Skin of body (tissue), 2 donors: ENCODE results near the gene GLDN. TPM values are rescaled to one million over a fixed set of nuclear protein-coding genes. Genes with fewer than 3 reads are reported as not detected.

Experiments used
- DNase-seq: peaks from one replicate; lab custom pipeline; 2025; lab: John Stamatoyannopoulos, UW
- total RNA-seq: library from RNA; depleted of rRNA; stranded (reverse); fragments of >200 nt; gene quantifications from one replicate; pipeline ENCODE4 v1.2.3, GENCODE V29; 2014

The GLDN gene
- 14.4 TPM for total RNA-seq

DNA sequence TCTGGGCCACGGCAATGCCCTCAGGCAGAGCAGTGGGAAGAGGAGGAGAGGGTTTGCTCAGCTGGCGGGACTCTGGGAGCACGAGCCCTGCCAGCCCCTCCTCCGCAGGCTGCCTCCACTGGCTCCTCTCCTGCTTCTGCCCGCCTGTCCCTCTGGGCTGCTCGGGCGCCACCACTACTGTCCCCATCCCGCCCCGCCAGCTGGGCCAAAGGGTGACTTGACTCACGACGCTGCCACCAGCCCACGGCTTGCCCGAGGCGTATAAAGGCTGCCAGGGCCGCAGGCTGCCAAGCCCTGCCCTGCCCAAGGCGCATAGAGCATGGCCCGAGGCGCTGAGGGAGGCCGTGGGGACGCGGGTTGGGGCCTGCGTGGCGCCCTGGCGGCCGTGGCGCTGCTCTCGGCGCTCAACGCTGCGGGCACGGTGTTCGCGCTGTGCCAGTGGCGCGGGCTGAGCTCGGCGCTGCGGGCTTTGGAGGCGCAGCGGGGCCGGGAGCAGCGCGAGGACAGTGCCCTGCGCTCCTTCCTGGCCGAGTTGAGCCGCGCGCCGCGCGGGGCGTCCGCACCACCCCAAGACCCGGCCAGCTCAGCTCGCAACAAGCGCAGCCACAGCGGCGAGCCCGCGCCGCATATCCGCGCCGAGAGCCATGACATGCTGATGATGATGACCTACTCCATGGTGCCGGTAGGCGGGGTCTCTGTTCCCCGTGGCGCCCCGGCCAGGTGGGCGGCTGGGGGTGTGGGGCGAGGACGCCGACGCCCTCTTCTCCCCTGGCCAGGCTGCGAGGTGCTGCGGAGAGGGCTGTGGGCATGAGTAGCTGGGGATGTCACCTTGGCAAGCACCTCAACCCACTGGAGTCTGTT, at the start of gene GLDN:
GLDN (plus strand) TSS at position 290 of the 861 bp plus-strand sequence; CDS start at position 320, 30 bp downstream.
- no peak for DNase-seq

DNA sequence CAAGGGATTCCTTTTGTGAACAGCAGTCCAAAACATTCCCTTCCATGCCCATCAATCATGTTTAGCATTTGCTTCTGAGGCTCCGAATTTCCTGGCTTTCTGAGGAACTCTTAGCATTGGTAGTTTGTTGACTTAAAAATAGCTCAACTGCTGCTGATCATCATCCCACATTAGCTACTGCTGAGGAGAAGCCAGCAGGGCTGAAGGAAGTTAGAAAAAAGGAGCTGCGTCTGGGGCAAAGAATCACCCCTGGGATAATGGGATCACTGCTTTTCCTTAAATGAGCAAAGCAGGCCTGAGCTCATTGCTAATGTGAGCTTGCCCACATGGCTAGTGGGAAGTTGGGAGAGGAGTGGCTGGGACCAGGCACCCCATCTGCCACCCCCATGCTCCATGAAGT, 42.8 kb upstream of the GLDN start:
- peak; percentile 46 for DNase-seq

DNA sequence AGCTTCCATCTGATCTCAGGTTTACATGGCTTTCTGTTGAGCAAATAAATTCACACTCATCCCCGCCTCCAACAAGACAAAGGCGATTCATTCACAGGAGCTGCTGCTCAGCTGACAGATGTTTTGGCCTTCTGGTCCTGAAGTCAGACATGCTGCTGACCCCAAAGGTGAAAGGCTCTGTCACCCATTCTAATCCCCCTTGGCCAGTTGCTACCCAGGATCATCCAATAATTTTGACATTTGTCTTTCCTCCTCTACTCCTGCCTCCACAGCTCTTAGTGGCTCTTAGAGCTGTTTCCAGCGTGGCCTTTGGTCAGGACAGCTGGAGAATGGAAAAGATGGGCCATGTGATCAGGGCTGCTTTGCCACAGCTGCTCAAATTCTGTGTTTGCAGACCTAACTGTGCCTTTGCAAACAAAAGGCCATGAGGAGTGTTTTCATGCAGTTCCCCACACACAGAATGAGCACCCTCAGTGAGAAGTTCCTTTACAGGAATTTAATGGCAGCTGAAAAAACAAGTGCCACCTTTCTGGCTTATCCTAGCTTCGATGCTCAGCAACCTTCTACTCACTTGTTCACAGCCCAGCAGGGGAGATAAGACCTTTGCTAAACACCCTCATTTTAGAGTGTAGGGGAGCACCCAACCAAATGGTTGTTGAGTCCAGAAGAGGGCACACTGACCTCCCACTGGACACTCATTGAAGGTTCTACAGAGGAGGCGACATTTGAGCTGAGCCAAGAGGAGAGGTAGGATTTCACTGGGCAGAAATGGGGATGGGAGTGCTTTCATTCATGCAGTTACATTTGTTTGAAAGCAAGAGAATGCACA, 42.1 kb upstream of the GLDN start:
- no peak for DNase-seq

DNA sequence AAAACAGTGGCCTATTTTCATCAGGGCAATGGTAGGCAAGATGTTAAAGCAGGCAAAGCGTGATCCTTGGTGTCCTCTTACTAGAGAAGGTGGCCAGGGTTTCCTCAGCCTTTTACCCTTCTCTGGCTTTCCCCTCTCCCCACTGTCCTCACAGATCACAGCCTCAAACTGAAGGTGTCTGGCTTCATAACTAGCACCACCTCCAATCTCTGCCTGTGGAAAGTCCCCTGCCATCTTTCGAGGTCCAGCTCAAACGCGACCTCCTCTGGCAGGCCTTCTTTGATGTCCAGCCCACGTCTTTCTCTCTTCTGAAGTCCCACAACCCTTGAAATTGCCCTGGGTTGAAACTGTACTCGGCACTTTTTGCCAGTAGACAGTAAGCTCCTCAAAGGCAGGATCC, 39.0 kb upstream of the GLDN start:
- no peak for DNase-seq

DNA sequence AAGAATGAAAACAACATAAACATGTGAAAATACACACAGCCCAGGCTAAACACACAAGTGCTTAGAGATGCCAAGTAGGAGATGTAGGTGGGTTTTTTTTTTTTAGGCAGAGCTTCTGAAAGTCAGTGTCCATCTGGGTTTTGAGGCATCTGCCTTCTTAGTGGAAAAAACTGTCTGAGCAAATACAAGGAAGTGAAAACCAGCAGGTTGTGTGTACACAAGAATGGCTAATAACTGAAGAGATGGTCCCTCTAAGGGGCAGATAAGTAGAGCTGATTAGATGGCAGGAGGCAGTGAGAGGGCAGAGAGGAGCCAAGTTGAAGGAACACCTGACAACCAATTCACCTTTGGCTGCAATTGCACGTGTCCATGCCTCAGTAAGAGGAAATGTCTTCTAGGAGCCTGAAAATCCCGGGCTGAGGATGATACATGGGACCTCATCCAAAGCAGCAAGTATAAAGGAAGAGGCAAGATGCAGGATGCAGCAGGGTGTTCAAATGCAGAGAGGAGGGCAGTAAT, 37.9 kb upstream of the GLDN start:
- DNase-seq = no peak

DNA sequence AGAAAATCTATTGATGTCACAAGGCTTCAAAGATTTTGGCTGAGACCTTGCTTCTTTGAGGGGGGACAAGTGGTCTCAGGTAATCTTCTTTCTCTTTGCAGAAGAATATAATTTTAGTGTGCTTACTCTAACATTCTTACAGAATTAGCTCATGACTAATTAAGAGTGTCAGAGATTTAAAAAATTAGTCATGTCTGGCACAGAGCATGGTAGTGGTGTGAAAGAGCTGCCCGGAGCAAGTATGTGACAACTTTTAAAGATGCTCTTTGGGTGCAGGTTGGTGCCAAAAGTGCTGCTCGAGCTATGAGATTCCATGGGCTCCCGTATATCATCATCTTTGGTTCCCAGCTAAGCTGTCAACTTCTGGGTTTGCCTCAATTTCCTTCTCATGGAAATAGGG, 34.1 kb upstream of the GLDN start:
- no peak for DNase-seq

DNA sequence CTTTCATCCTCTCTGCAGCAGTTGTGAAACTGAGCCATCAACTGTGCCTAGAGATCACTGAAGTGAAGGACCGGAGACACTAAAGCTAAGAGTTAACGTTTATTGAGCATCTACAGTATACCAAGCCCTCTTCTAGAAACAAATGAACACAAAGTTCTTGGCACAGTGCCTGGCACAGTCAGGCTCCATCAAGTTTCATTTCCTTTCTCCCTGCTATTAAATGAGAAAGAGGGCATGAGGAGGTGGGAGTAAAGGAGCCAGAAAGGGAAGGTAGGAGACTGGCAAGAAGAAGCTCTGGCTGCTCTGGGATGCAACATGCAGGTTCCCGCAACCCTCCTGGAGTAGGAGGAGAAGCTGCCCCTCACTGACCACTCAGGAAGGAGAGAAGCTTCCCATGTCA, 33.6 kb upstream of the GLDN start:
- no peak for DNase-seq

DNA sequence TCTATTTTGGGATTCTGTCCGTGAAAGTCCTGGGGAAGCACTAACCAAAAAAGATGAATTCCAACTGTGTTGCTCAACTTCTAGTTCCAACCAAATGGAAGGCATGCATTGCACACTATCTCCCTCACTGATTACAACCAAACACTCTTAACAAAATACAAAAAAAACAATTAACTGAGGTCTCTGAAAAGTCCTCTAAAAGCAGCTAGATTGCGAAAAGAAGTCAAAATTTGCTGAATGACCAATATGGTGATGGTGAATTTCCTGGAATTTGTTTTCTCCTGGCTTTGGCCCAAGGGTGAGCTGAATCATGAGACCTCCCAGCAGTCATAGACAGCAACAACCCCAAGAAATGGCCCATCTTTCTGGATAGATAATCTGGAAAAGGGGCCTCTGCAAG, 31.4 kb upstream of the GLDN start:
- DNase-seq = no peak

DNA sequence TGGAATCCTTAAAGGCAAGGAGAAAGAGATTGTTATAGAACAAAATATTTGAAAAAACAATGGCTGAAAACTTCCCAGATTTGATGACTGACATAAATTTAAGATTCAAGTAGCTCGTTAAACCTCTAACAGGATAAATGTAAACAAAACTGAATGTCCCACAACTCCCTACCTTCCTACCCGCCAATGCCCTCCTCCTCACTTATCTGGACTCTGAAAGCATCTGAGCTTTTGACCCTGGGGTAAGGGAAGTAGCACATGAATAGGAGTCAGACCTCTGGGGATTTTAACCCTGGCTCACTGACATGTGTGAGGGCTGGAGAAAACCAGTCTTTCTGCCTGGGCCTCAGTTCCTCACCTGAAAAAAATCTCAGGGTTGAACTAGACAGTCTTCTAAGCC, 29.9 kb upstream of the GLDN start:
- DNase-seq = no peak

DNA sequence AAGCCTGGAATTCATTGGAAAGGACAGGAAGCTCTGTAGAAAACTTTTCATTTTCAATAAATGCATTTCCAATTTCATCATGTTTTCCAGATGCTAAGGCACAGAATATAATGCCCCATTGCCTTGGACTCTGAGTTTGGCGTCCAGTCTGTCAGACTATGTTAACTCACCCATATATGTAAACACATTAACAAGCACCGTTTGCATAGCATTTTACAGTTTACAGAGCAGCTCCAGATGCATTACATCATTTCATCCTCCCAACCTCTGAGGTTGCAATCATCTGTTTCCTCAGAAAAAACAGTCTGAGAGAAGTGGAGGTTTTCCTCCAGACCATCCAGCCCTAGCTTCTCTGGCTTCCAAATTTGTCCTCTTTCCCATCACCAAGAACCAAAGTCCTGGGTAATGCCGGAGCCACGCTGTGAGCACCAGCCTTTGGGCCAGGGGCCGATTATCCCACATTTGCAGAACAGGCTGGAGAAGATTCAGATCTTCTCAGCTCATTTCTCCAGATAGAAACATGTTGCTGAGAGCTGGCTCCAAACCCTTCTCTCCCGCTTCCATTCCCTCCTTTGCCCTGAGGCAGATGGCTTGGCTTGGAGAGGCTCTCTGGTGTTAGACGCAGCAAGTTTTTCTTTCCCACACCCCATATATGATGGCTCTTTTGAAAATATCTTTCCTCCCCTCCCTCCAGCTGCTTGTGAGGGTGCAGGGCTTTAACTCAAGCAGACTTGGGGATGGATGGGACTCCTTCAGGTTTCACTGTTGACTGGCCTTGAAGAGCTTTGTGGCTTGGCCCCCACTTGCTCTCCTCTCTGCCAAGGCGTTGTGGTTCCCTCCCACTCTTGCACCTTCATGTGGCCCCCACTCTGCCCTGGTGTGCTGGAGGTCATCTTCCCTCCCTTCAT, 29.0 kb upstream of the GLDN start:
- peak; percentile 47 for DNase-seq

DNA sequence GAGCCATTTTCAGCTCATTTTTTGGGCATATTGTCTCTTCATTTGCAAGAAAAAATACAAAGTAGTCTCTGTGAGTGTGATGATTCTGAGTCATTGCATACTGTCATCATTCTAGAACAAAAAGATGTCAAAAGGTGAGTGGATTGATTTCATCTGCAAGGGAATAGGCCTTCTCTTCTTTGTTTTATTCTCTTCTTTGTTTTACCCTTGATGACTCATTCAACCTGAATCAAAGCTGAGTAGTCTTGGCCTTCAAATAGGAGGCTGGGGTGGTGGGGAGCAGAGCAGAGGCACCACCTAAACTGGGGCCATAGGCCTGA, 28.4 kb upstream of the GLDN start:
- no peak for DNase-seq

DNA sequence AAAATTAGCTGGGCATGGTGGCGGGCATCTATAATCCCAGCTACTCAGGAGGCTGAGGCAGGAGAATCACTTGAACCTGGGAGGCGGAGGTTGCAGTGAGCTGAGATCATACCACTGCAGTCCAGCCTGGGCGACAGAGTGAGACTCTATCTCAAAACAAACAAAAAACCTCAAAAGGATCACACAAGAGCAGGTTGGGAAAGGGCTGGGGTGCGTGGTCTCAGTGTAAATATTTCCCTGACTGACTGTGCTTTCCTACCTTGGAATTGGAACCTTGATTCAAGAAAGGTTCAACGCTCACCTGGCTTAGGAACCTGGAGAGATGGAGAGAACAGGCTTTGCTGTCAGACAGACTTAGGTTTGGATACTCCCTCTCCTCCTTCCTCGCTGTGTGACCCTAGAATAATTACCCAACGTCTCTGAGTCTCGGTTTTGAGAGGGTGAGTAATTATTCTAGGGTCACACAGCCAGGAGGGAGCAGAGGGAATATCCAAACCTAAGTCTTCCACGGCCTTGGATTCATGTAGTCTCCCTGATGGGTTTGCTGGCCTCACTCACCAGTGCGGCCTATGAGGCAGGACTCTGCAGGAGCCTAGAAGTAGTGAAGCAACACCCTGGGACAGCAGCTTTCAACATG, 27.7 kb upstream of the GLDN start:
- no peak for DNase-seq

DNA sequence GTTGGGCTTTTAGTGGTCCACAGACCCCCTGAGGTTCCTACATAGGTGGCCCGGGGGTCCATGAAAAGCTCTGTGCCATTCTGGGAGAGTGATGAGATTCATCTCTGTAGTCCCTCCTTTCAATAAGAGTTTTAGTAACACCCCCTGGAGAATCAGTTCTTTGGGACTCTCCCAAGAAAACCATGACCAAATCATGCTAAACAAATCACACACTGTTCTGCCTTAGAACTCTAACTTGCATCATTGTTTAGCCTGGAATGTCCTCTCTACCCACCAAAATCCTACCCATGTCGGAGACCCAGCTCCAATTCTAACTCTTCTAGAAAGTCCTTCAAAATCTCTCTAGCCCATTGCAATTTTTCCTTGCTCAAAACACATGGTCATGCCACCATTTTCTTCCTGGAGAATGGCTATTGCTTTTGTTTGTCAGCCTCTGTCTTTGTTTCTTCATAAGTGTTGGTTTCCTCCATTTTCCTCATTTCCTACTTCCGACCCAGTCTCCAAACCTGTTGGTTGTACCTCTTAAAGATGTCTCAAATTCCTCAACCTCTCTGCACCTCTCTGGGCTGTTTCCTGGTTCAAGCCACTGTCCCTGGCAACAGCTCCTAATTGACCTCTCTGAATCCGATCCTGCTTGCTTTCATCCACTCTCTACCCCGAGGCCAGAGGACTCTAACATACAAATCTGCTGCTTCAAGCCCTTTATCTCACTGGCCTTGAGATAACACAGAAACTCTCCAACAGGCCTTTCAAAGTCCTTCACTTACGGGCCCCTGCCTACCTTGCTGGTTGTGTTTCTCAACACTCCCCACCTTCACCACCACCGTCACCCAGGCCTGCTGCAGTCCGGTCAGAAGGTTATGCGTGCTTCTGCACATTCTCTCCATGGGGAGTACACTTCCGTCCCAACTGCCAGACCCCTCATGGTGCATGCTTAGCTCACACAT, 26.8 kb upstream of the GLDN start:
- no peak for DNase-seq

DNA sequence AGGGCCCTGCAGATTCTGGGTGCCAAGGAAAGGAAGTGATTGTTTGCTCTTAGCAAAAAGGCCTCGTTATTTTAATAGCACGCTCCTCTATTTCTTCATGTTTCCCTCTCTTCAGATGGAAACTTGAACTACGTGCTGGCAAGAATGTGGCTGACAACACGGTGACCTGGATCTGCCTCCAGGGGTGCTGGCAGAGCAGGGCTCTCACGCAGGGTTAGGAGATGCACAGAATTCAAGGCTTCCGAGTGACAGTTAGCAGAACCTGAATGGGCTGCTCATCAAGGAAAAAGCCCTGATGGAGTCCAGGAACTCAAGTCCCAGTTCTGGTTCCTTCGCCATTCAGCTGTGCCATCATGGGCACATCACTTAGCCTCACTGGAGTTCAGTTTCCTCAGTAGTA, 25.7 kb upstream of the GLDN start:
- DNase-seq = no peak

DNA sequence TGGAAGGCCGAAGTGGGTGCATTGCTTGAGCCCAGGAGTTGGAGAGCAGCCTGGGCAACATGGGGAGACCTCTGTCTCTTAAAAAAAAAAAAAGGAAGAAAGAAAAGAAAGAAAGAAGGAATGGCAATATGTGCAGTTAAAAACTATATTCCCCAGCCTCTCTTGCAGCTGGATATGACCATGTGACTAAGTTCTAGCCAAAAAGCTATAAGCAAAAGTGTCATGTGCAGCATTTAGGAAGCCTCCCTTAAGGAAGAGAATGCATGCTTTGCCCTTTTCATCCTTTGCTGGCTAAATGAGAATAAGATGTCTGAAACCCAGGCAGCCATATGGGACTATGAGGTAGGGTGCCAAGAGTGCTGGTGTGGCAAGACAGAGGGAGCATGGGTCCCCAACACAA, 24.8 kb upstream of the GLDN start:
- no peak for DNase-seq

DNA sequence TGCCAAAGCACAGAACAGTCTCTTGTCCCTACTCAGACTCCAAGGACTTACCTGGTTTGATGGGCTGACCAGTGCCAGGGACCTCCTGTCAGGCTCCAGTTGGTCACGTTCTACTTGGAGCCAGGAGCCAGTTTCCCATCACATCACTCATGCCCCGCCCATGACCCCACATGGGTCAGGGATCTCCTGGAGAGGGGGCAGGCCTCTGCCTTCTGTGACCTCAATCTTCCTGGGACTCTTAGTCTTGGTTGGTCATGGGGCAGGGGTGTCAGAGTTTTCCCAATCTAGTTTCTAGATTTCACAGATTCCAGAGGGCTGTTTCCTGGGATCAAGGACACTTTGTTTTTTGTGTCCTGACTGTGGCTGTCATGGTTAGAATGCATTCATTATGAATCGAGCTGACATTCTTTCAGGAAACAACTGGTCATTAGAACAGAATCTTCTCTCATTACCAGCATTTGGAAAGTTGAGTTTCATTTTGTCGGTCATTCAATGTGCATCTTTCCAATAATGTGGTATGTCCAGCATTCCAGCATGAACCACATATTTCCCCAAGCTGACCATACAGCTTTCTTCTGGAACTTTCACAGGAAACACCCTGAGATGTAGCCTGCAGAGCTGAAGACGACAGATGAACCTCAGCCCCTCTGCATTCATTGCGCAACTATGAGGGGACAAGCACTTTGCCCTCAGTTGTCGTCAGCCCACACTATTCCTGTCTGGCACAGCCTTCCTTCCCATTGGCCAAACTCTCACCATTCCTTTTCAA, 22.9 kb upstream of the GLDN start:
- DNase-seq = no peak

DNA sequence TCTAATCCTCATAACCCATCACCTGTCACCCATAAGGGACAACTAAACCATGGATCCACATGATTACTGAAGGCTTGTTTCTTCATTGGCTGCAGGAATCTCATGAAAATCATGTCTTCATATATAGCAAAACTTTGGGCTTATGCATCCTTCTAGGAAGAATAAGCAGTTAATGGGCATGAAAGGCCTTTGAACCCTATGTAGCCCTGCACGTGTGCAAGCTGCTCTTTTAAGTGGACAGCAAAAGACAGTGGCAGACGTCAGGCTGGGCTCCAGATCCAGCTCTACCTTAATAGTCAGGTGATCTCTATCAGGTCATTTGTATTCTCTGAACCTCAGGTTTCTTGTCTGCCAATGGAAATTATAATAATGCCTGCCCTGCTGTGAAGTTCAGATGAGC, 21.9 kb upstream of the GLDN start:
- no peak for DNase-seq

DNA sequence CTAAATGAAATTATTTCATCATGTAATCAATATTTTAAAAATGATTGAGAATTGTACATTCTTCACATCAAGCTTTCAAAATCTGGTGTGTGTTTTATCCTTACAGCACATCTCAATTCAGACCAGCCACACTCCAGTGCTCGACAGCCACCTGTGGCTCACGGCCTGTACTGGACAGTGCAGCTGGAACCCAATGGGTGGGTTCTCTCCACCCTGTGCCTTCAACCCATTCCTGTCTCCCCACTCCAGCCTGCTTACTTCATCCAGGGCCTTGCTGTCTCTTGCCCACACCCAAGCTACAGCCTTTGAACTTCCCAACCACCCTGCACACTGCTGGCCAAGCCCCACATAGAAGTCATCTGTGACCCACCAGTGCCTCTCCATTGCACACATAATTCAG, 20.6 kb upstream of the GLDN start:
- DNase-seq = no peak

DNA sequence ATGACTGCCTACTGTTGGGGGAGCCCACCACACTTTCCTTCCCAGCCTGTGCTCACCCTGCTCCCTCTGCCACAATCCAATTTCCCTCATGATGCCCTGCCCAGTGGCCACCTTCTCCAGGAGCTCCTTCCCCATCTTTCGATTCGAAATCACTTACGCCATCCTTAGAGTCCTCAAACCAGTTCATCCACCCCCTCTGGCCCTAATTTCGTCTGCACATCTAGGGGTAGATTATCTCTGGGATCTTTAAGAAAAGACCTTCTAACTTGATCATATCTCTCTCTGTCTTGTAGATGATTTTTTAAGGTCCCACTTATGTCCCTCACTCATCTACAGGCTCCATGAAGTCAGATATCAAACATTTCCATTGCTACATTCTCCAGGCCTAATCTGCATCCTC, 20.1 kb upstream of the GLDN start:
- no peak for DNase-seq
